PC-3 (cell line): Measurements from ENCODE around the gene PRLR.

Experiments used
- CTCF ChIP-seq: fragments of 300-600 bp; sonication (generic); conservative IDR thresholded peaks from 2 replicates; pipeline ENCODE4 v1.5.1; 2017; ENCODE audit warnings: antibody characterized with exemption, low read depth, mild to moderate bottlenecking, low read length
- EZH2 ChIP-seq: fragments of 300-600 bp; sonication (generic); IDR thresholded peaks from one replicate; pipeline ENCODE4 v1.6.1; 2017; ENCODE audit warnings: antibody characterized with exemption, mild to moderate bottlenecking, low read length; ENCODE audit not compliant: unreplicated experiment

DNA sequence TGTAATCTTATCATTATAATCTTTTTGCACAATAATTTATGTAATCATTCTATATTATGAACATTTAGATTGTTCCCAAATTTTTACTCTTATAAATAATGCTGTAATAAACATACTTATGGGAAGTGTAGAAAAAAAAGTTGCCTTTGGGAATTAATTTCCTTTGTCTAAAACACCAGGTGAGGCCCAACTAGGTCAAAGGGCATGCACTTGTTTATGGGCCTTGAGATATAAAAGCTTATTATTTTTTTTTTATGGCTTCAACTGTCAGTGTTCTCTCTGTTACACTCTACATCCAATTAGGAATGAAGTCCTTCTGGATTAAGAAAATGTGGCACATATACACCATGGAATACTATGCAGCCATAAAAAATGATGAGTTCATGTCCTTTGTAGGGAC is 6.5 kb upstream of the PRLR start:
- TF ChIP-seq CTCF (no peak), EZH2 (no peak)
